Cardiac muscle cell (in vitro differentiated cells and primary cell): ENCODE measurements around the gene PCDHGC5. TPM values are rescaled to one million over a fixed set of nuclear protein-coding genes. Genes with fewer than 3 reads are reported as not detected.
A peak's percentile ranks its signal among the peaks of the same experiment; 100 is the strongest.

Experiments
- DNase-seq, 2 donors: peaks; one replicate each; pipeline versions ENCODE4 v3.0.0 to v3.0.0-alpha.2; 2010 to 2017; ENCODE audit warnings: low read depth in 1 of 2, low spot score in 1 of 2
- H3K27ac ChIP-seq: fragments of 200-600 bp; sonication (generic); 2 replicates; pipeline ENCODE4 v1.5.1; 2016
- H3K27me3 ChIP-seq: fragments of 200-600 bp; sonication (generic); 2 replicates; pipeline ENCODE4 v1.6.0; 2016; ENCODE audit warnings: control low read depth
- H3K36me3 ChIP-seq: fragments of 200-600 bp; sonication (generic); 2 replicates; pipeline ENCODE4 v1.5.1; 2016; ENCODE audit warnings: control low read depth
- H3K4me1 ChIP-seq: fragments of 200-600 bp; sonication (generic); 2 replicates; pipeline ENCODE4 v1.8.1; 2017; ENCODE audit warnings: low read depth, mild to moderate bottlenecking, mixed run types
- H3K4me3 ChIP-seq: fragments of 200-600 bp; sonication (generic); 2 replicates; pipeline ENCODE4 v1.5.1; 2016; ENCODE audit warnings: mild to moderate bottlenecking
- H3K9me3 ChIP-seq: fragments of 200-600 bp; sonication (generic); 2 replicates; pipeline ENCODE4 v1.5.1; 2017; ENCODE audit warnings: low read depth, mild to moderate bottlenecking, control low read depth
- CTCF ChIP-seq: IDR thresholded peaks from 2 replicates; pipeline ENCODE4 v1.5.1; 2012; ENCODE audit warnings: low read depth, mild to moderate bottlenecking, low read length
- polyA plus RNA-seq: library from polyadenylated mRNA; unstranded; fragments of >200 nt; fragmentation: Nextera tagmentation; extraction: Ambion mirVana; gene quantifications from 2 replicates; pipeline ENCODE4 v1.2.1, GENCODE V29; 2016
- total RNA-seq: library from RNA; depleted of rRNA; stranded (reverse); fragments of >200 nt; gene quantifications from 2 replicates; pipeline ENCODE4 v1.2.3, GENCODE V29; 2016

Gene PCDHGC5
- total and polyA plus RNA-seq, 2 experiments from 2014 or later, result 2.2 TPM; not detected in 1

- peak in 1 of 2 donors; percentile 64 for DNase-seq
- Histone ChIP-seq H3K4me3 (no peak overlapping the region), H3K9me3 (no peaks in the 10 kb centered on the region), H3K36me3 (no peaks in the 10 kb centered on the region), H3K4me1 (no peaks in the 10 kb centered on the region), H3K27me3 (no peaks in the 10 kb centered on the region), H3K27ac (no peak overlapping the region)
- no peak for TF ChIP-seq CTCF
These were observed 9.1 kb upstream of the PCDHGC5 start for GRCh38 chr5:141479776-141480175.

GRCh38 chr5:141483902-141484301 lies 5.0 kb upstream of the PCDHGC5 start:
- Histone ChIP-seq H3K9me3 (no peaks in the 10 kb centered on the region), H3K27me3 (no peaks in the 10 kb centered on the region), H3K4me3 (peak overlapping the region; percentile 60), H3K4me1 (no peaks in the 10 kb centered on the region), H3K27ac (no peak overlapping the region), H3K36me3 (no peaks in the 10 kb centered on the region)
- no peak for TF ChIP-seq CTCF
- DNase-seq, result no peak

- H3K9me3 ChIP-seq, result no peaks in the 10 kb centered on the region
- no peaks in the 10 kb centered on the region for H3K4me1 ChIP-seq
- no peak overlapping the region for H3K27ac ChIP-seq
- H3K4me3 ChIP-seq, result peak overlapping the region; percentile 60
- no peaks in the 10 kb centered on the region for H3K27me3 ChIP-seq
- H3K36me3 ChIP-seq, result no peaks in the 10 kb centered on the region
- TF ChIP-seq CTCF, result no peak
- DNase-seq, result no peak
These were observed 4.6 kb upstream of the PCDHGC5 start for GRCh38 chr5:141484310-141484640.

- peaks cover 2% of the 10 kb centered on the region for H3K27me3 ChIP-seq
- H3K27ac ChIP-seq, result no peak within 1 kb of the TSS
- H3K4me3 ChIP-seq, result peak within 1 kb of the TSS; percentile 60
- peak in 1 of 2 donors; percentile 82 for DNase-seq
- H3K4me1 ChIP-seq, result no peaks in the 10 kb centered on the region
- no peaks in the 10 kb centered on the region for H3K36me3 ChIP-seq
- TF ChIP-seq CTCF, result no peak
- H3K9me3 ChIP-seq, result no peaks in the 10 kb centered on the region
These were observed 4.1 kb upstream of the PCDHGC5 start, which contains the start of gene PCDHGC4 for GRCh38 chr5:141484641-141485311. Gene PCDHGC4 (plus strand): TSS chr5:141485030. CDS start chr5:141485174, 144 bp downstream.

GRCh38 chr5:141485321-141486055 lies 3.4 kb upstream of the PCDHGC5 start:
- no peak for DNase-seq
- peaks cover 9% of the 10 kb centered on the region for H3K27me3 ChIP-seq
- peak overlapping the region; percentile 60 for H3K4me3 ChIP-seq
- TF ChIP-seq CTCF, result no peak
- no peak overlapping the region for H3K27ac ChIP-seq
- no peaks in the 10 kb centered on the region for H3K36me3 ChIP-seq
- no peaks in the 10 kb centered on the region for H3K9me3 ChIP-seq
- no peaks in the 10 kb centered on the region for H3K4me1 ChIP-seq
